Psoas muscle (tissue), 8 donors: ENCODE data around the gene ZFYVE9. TPM values are rescaled to one million over a fixed set of nuclear protein-coding genes. Genes with fewer than 3 reads are reported as not detected.
"Not testable (repeated sequence)": the region's sequence is repeated elsewhere in the genome, so short reads cannot be mapped to it uniquely, and the experiment has no call there.

ENCODE experiments used
- ATAC-seq, 4 donors: fragments of 200-7000 bp; cut with Tn5 transposase; one replicate each; pipeline ENCODE4 v1.9.1; 2020; ENCODE audit warnings: moderate library complexity in 3 of 4, mild to moderate bottlenecking in 2 of 4
- DNase-seq, 2 donors: peaks; one replicate each; pipeline ENCODE4 v3.0.0-alpha.2; 2020
- H3K27ac ChIP-seq: fragments of 200-600 bp; one replicate; pipeline ENCODE4 v1.8.0; 2022
- H3K27me3 ChIP-seq, 3 donors: fragments of 200-600 bp in 1 of 3; one replicate each; pipeline versions ENCODE4 v1.6.1 to v1.8.0; 2013 to 2022; ENCODE audit warnings: low read length in 2 of 3, mild to moderate bottlenecking in 2 of 3, moderate library complexity in 1 of 3; ENCODE audit not compliant: insufficient read depth in 3 of 3
- H3K36me3 ChIP-seq, 2 donors: fragments of 200-600 bp in 1 of 2; one replicate each; pipeline versions ENCODE4 v1.6.1 to v1.8.0; 2013 to 2022; ENCODE audit warnings: low read depth in 1 of 2, mild to moderate bottlenecking in 1 of 2, moderate library complexity in 1 of 2; ENCODE audit not compliant: insufficient read depth in 1 of 2
- H3K4me1 ChIP-seq: fragments of 200-600 bp; one replicate; pipeline ENCODE4 v1.8.0; 2022
- H3K4me3 ChIP-seq: fragments of 200-600 bp; one replicate; pipeline ENCODE4 v1.8.0; 2022; ENCODE audit warnings: mild to moderate bottlenecking
- H3K9me3 ChIP-seq: fragments of 200-600 bp; one replicate; pipeline ENCODE4 v1.8.0; 2022
- WGBS, 3 donors: extraction: QIAGEN DNeasy Blood & Tissue Kit; methylation state at CpG; one replicate each; pipeline versions ENCODE4 v1.1.6 to v1.1.7; 2013; 5-methylcytosine and 5-hydroxymethylcytosine counted together
- intact Hi-C, 2 donors: fragments of 100-400 bp; cut with DNase I; formaldehyde crosslinking; loops; one replicate each; pipeline versions ENCODE4 v1.11.0 to v1.14.2; 2022
- polyA plus RNA-seq, 3 donors: library from polyadenylated mRNA; stranded (reverse); fragments of 200-250 nt; gene quantifications; one replicate each; pipeline ENCODE4 v1.2.3, GENCODE V29; 2013
- total RNA-seq, 4 donors: library from RNA; stranded (reverse); fragmentation: NEBNext Ultra II Directional in 2 of 4; extraction: Animal tissue kit (Norgen Biotek cat#: 25700) in 2 of 4; gene quantifications; one replicate each; pipeline versions ENCODE4 v1.2.1 to v1.2.4, GENCODE V29; 2021 to 2023
- TF ChIP-seq, protein P1 (sequence below): fragments of 200-600 bp; IDR thresholded peaks from one replicate; pipeline ENCODE4 v1.8.0; 2022; ENCODE audit warnings: antibody characterized with exemption
- donor health status: healthy with polysubstance abuse.
- donor health status: DM: no; HTN: no; CAD: no; lungs with moderate emphysema.
- donor health status: Bipolar disorder and iron deficiency.
- donor health status: healthy.
- donor health status: DM: yes; HTN: yes; CAD: no.
- donor health status: DM: no; HTN: no; CAD: no.
- donor health status: DM: no; HTN: no; CAD: no.
- donor health status: DM: yes; HTN: yes; CAD: no.

ZFYVE9 gene
- total and polyA plus RNA-seq, 7 donors, result 14.7 to 39.1 (median 31.4) TPM

DNA sequence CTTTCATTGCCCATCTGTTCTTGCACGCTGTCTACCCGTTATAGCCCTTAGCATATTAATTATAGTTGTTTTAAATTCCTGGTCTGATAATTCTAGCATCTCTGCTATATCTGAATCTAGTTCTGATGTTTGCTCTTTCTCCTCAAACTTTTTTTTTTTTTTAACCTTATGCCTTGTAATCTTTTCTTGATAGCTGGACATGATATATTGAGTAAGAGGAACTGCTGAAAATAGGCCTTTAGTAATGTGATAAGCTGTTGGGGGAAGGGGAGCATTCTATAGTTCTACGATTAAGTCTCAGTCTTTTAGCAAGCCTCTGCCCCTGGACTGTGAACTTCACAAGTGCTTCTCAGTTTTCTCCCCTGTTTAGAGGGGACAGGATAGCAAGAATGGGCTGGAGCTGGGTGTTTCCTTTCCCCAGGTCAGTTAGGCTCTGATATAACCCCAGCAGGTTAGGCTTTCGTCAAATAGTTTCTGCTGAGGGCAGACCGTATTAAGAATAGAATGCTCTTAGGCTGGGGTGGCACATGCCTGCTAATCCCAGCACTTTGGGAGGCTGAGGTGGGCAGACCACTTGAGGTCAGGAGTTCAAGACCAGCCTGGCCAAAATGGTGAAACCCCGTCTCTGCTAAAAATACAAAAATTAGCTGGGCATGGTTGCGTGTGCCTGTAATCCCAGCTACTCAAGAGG lies 62.2 kb downstream of the ZFYVE9 start:
- Histone ChIP-seq H3K27me3 (no peaks in the 10 kb centered on the region), H3K27ac (peak overlapping the region; percentile 76), H3K4me3 (peak overlapping the region; percentile 36), H3K36me3 (no peaks in the 10 kb centered on the region), H3K4me1 (peaks cover 15% of the 10 kb centered on the region), H3K9me3 (no peaks in the 10 kb centered on the region)
- DNase-seq (no peak), ATAC-seq (peak; percentile 79 to 93 (median 88))
- WGBS, 3 donors, result 35 to 54% (median 36%) methylated on average over 7 of the region's 7 CpGs
- intact Hi-C loops, result loop anchor here in 1 of 2 donors (10.0 kb wide), 1 partner anchor 59 kb away; the partner anchor contains the start of gene ZFYVE9
- TF ChIP-seq, protein P1, sequence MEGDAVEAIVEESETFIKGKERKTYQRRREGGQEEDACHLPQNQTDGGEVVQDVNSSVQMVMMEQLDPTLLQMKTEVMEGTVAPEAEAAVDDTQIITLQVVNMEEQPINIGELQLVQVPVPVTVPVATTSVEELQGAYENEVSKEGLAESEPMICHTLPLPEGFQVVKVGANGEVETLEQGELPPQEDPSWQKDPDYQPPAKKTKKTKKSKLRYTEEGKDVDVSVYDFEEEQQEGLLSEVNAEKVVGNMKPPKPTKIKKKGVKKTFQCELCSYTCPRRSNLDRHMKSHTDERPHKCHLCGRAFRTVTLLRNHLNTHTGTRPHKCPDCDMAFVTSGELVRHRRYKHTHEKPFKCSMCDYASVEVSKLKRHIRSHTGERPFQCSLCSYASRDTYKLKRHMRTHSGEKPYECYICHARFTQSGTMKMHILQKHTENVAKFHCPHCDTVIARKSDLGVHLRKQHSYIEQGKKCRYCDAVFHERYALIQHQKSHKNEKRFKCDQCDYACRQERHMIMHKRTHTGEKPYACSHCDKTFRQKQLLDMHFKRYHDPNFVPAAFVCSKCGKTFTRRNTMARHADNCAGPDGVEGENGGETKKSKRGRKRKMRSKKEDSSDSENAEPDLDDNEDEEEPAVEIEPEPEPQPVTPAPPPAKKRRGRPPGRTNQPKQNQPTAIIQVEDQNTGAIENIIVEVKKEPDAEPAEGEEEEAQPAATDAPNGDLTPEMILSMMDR, result no peak

GRCh38 chr1:52204696-52205095 lies 62.8 kb downstream of the ZFYVE9 start:
- ATAC-seq, result peak in 2 of 4 donors; percentile 12 to 33
- no peaks in the 10 kb centered on the region for H3K27me3 ChIP-seq
- no peaks in the 10 kb centered on the region for H3K9me3 ChIP-seq
- peaks cover 15% of the 10 kb centered on the region for H3K4me1 ChIP-seq
- H3K36me3 ChIP-seq, result no peaks in the 10 kb centered on the region
- intact Hi-C loops, result loop anchor here in 1 of 2 donors (10.0 kb wide), 1 partner anchor 60 kb away; the partner anchor contains the start of gene ZFYVE9
- TF ChIP-seq, protein P1, result no peak
- no peak for DNase-seq
- H3K4me3 ChIP-seq, result no peak overlapping the region
- 67 to 72% (median 69%) methylated on average over 5 of the region's 5 CpGs for WGBS, 3 donors
- H3K27ac ChIP-seq, result peak overlapping the region; percentile 76

DNA sequence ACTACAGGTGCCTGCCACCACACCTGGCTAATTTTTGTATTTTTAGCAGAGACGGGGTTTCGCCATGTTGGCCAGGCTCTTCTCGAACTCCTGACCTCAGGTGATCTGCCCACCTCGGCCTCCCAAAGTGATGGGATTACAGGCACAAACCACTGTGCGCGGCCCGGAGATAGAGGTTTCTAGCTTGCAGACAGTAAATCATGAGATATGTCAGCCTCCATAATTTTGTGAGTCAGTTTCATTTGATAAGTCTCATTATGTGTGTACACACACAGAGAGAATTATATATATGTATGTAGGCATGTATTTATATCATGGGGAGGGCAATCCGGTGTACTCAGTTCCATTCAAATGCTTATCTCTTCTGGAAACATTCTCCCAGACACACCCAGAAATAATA lies 64.8 kb downstream of the ZFYVE9 start:
- 88 to 96% (median 91%) methylated on average over 8 of the region's 8 CpGs for WGBS, 3 donors

DNA sequence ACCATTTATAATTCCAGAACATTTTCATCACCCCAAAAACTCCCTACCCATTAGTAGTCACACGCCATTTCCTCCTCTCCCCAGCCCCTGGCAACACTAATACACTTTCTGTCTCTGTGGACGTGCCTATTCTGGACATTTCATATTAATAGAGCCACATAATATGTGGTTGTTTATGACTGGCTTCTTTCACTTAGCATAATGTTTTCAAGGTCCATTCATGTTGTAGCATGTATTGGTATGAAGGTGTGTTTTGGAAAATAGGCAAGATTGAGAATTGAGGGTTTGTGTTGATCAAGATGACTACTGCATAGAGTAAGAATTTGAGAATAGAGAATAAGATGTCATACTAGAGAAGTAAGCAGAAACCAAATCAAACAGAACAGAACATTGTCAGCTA lies 67.5 kb downstream of the ZFYVE9 start:
- WGBS, 3 donors, result 85 to 97% (median 90%) methylated on average over 2 of the region's 2 CpGs
- H3K9me3 ChIP-seq, result no peaks in the 10 kb centered on the region
- no peak for ATAC-seq
- no peaks in the 10 kb centered on the region for H3K36me3 ChIP-seq
- peaks cover 3% of the 10 kb centered on the region for H3K4me1 ChIP-seq
- no peak overlapping the region for H3K27ac ChIP-seq
- intact Hi-C loops, result loop anchor here in 1 of 2 donors (10.0 kb wide), 1 partner anchor 65 kb away; the partner anchor contains the start of gene ZFYVE9
- TF ChIP-seq, protein P1, result no peak
- no peaks in the 10 kb centered on the region for H3K27me3 ChIP-seq
- no peak overlapping the region for H3K4me3 ChIP-seq
- DNase-seq, result no peak

More for the DNA sequence above, 64.8 kb downstream of the ZFYVE9 start:
- H3K4me3 ChIP-seq, H3K27me3 ChIP-seq, H3K36me3 ChIP-seq, DNase-seq, H3K9me3 ChIP-seq, H3K27ac ChIP-seq, ATAC-seq: not testable (repeated sequence)
- intact Hi-C loops, result loop anchor here in 1 of 2 donors (10.0 kb wide), 1 partner anchor 62 kb away; the partner anchor contains the start of gene ZFYVE9
- H3K4me1 ChIP-seq, result peaks cover 15% of the 10 kb centered on the region

DNA sequence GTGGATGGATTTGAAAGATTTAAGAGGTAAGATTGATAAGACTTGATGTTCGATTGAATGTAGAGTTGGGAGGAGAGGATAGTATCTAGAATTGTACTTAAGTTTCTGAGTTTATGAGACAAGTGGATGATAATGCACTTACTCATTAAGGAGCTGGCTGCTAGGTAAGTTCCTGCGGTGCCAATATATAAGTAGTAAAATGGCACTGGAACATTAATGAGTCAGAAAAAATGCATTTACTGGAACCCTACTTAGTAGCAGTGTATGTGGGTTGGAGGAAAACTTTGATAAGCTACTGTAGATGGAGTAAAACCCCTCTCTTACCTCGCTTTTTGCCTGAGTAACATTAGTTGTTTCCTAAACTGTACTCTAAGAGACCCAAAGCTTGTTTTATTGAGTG lies 68.2 kb downstream of the ZFYVE9 start:
- 95 to 98% (median 96%) methylated on average over 3 of the region's 3 CpGs for WGBS, 3 donors
- Histone ChIP-seq H3K27ac (no peak overlapping the region), H3K4me1 (no peaks in the 10 kb centered on the region), H3K36me3 (no peaks in the 10 kb centered on the region), H3K27me3 (no peaks in the 10 kb centered on the region), H3K4me3 (no peak overlapping the region), H3K9me3 (no peaks in the 10 kb centered on the region)
- DNase-seq (no peak), ATAC-seq (no peak)
- TF ChIP-seq, protein P1, result no peak
- intact Hi-C loops, result no loop called here
